MCF 10A (cell line): ENCODE results near the gene SALL3. TPM values are rescaled to one million over a fixed set of nuclear protein-coding genes. Genes with fewer than 3 reads are reported as not detected.

Experiments
- BruUV-seq: library from RNA; stranded (reverse); fragments of 400-500 nt; replicated peaks from 2 replicates; lab custom pipeline; 2021; lab: Mats Ljungman, UMichigan
- CTCF ChIA-PET: fragments of 300-600 bp; sonication (Branson Sonifier 250); formaldehyde crosslinking; extraction: SDS; loops from one replicate; lab custom pipeline; 2021; ENCODE audit warnings: antibody characterized with exemption, inconsistent platforms; lab: Yijun Ruan, JAX
- POLR2A ChIA-PET: fragments of 300-600, 350-650 bp; sonication (Branson Sonifier 250); formaldehyde crosslinking; extraction: SDS; loops from one replicate; lab custom pipeline; 2020; ENCODE audit warnings: antibody characterized with exemption, inconsistent platforms; lab: Yijun Ruan, JAX
- DNase-seq: peaks from one replicate; pipeline ENCODE4 v3.0.0-alpha.2; 2018; ENCODE audit not compliant: unreplicated experiment
- H3K27ac Mint-ChIP-seq: one replicate; pipeline ENCODE4 v1.8.0; 2022; ENCODE audit warnings: mild to moderate bottlenecking, low read depth, mixed read lengths; ENCODE audit not compliant: unreplicated experiment
- H3K27me3 Mint-ChIP-seq: one replicate; pipeline ENCODE4 v1.8.0; 2022; ENCODE audit warnings: mixed read lengths; ENCODE audit not compliant: insufficient read depth, unreplicated experiment
- H3K36me3 Mint-ChIP-seq: one replicate; pipeline ENCODE4 v1.8.0; 2022; ENCODE audit warnings: mild to moderate bottlenecking, moderate library complexity, mixed read lengths; ENCODE audit not compliant: insufficient read depth, unreplicated experiment
- H3K4me1 Mint-ChIP-seq: one replicate; pipeline ENCODE4 v1.8.0; 2022; ENCODE audit warnings: mixed read lengths; ENCODE audit not compliant: insufficient read depth, unreplicated experiment
- H3K4me3 Mint-ChIP-seq: one replicate; pipeline ENCODE4 v1.8.0; 2022; ENCODE audit warnings: mild to moderate bottlenecking, moderate library complexity, mixed read lengths; ENCODE audit not compliant: unreplicated experiment
- H3K9me3 Mint-ChIP-seq: one replicate; pipeline ENCODE4 v1.8.0; 2022; ENCODE audit warnings: mixed read lengths; ENCODE audit not compliant: unreplicated experiment
- CTCF ChIP-seq: fragments of 200-600 bp; IDR thresholded peaks from one replicate; pipeline ENCODE4 v1.8.0; 2022; ENCODE audit warnings: antibody characterized with exemption, mild to moderate bottlenecking; ENCODE audit not compliant: unreplicated experiment
- intact Hi-C: fragments of 100-400 bp; cut with micrococcal nuclease; formaldehyde crosslinking; loops from 2 replicates; pipeline ENCODE4 v1.14.1; 2022
- total RNA-seq: library from RNA; stranded (reverse); gene quantifications from 2 replicates; pipeline ENCODE4 v1.2.3, GENCODE V29; 2022

SALL3 gene
- total RNA-seq, 1 experiment from 2014 or later = not detected

DNA sequence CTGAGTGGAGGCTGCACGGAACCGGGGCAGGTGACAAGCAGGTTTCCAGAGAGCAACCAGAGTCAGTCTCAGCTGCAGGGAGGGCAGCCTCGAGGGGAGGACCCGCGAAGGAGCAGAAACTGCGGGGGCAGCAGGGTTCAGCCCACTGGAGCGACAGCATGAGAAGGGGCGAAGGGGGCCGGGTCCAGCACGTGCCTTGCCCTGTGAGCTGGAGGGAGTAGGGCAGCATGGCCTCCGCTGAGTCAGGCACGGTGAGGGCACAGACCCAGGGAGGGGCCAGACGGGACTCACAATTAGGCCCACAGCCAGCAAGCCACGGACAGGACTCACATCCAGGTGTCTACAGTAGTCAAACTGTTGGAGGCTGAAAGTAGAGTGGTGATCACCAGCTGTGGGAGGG is 66.9 kb downstream of the SALL3 start:
- Mint-ChIP-seq H3K36me3 (no peaks in the 10 kb centered on the region), H3K9me3 (no peaks in the 10 kb centered on the region), H3K4me3 (no peak overlapping the region), H3K27ac (no peak overlapping the region), H3K4me1 (no peaks in the 10 kb centered on the region), H3K27me3 (peaks cover 12% of the 10 kb centered on the region)
- intact Hi-C loops = no loop called here
- DNase-seq = no peak
- no TSS peak for BruUV-seq
- POLR2A ChIA-PET = no interaction called here
- no peak for TF ChIP-seq CTCF
- CTCF ChIA-PET = interaction anchor here (1.0 kb wide), 1 partner anchor 334 kb away, joined by 3 read pairs; no protein-coding TSS in a partner anchor

GRCh38 chr18:79047556-79048244 is 68.1 kb downstream of the SALL3 start:
- Mint-ChIP-seq H3K36me3 (no peaks in the 10 kb centered on the region), H3K4me1 (no peaks in the 10 kb centered on the region), H3K27ac (no peak overlapping the region), H3K27me3 (peaks cover 20% of the 10 kb centered on the region), H3K4me3 (no peak overlapping the region), H3K9me3 (no peaks in the 10 kb centered on the region)
- CTCF ChIA-PET = interaction anchor here (1.0 kb wide), 1 partner anchor 333 kb away, joined by 3 read pairs; no protein-coding TSS in a partner anchor
- no peak for DNase-seq
- POLR2A ChIA-PET = no interaction called here
- no TSS peak for BruUV-seq
- intact Hi-C loops = no loop called here
- TF ChIP-seq CTCF = no peak

GRCh38 chr18:79048245-79048632 is 68.6 kb downstream of the SALL3 start:
- no peak for TF ChIP-seq CTCF
- Mint-ChIP-seq H3K4me1 (no peaks in the 10 kb centered on the region), H3K27ac (no peak overlapping the region), H3K36me3 (no peaks in the 10 kb centered on the region), H3K9me3 (no peaks in the 10 kb centered on the region), H3K27me3 (peaks cover 26% of the 10 kb centered on the region), H3K4me3 (no peak overlapping the region)
- no peak for DNase-seq
- ChIA-PET CTCF (no interaction called here), POLR2A (no interaction called here)
- no TSS peak for BruUV-seq
- intact Hi-C loops = no loop called here

GRCh38 chr18:79049506-79049905 is 69.9 kb downstream of the SALL3 start:
- BruUV-seq = no TSS peak
- ChIA-PET POLR2A (no interaction called here), CTCF (interaction anchor here (0.6 kb wide), 1 partner anchor 89 kb away, joined by 3 read pairs; no protein-coding TSS in a partner anchor)
- Mint-ChIP-seq H3K36me3 (no peaks in the 10 kb centered on the region), H3K27ac (no peak overlapping the region), H3K4me1 (no peaks in the 10 kb centered on the region), H3K9me3 (no peaks in the 10 kb centered on the region), H3K27me3 (peaks cover 30% of the 10 kb centered on the region), H3K4me3 (no peak overlapping the region)
- no peak for TF ChIP-seq CTCF
- intact Hi-C loops = no loop called here
- DNase-seq = no peak

Other genes starting within 250 kb of the SALL3 start
- 25.5 and 34.4 TPM in 2 replicates for gene ATP9B, start 89.6 kb downstream of the SALL3 start, total RNA-seq